ENCODE measurements around the gene MKI67. TPM values are rescaled to one million over a fixed set of nuclear protein-coding genes. Genes with fewer than 3 reads are reported as not detected.
A peak's percentile ranks its signal among the peaks of the same experiment; 100 is the strongest.
"Not testable (repeated sequence)": the region's sequence is repeated elsewhere in the genome, so short reads cannot be mapped to it uniquely, and the experiment has no call there.

The MKI67 gene, protein sequence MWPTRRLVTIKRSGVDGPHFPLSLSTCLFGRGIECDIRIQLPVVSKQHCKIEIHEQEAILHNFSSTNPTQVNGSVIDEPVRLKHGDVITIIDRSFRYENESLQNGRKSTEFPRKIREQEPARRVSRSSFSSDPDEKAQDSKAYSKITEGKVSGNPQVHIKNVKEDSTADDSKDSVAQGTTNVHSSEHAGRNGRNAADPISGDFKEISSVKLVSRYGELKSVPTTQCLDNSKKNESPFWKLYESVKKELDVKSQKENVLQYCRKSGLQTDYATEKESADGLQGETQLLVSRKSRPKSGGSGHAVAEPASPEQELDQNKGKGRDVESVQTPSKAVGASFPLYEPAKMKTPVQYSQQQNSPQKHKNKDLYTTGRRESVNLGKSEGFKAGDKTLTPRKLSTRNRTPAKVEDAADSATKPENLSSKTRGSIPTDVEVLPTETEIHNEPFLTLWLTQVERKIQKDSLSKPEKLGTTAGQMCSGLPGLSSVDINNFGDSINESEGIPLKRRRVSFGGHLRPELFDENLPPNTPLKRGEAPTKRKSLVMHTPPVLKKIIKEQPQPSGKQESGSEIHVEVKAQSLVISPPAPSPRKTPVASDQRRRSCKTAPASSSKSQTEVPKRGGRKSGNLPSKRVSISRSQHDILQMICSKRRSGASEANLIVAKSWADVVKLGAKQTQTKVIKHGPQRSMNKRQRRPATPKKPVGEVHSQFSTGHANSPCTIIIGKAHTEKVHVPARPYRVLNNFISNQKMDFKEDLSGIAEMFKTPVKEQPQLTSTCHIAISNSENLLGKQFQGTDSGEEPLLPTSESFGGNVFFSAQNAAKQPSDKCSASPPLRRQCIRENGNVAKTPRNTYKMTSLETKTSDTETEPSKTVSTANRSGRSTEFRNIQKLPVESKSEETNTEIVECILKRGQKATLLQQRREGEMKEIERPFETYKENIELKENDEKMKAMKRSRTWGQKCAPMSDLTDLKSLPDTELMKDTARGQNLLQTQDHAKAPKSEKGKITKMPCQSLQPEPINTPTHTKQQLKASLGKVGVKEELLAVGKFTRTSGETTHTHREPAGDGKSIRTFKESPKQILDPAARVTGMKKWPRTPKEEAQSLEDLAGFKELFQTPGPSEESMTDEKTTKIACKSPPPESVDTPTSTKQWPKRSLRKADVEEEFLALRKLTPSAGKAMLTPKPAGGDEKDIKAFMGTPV (N-terminal part only)
- 0.39 TPM for total RNA-seq
- long read RNA-seq, result 0 reads

DNA sequence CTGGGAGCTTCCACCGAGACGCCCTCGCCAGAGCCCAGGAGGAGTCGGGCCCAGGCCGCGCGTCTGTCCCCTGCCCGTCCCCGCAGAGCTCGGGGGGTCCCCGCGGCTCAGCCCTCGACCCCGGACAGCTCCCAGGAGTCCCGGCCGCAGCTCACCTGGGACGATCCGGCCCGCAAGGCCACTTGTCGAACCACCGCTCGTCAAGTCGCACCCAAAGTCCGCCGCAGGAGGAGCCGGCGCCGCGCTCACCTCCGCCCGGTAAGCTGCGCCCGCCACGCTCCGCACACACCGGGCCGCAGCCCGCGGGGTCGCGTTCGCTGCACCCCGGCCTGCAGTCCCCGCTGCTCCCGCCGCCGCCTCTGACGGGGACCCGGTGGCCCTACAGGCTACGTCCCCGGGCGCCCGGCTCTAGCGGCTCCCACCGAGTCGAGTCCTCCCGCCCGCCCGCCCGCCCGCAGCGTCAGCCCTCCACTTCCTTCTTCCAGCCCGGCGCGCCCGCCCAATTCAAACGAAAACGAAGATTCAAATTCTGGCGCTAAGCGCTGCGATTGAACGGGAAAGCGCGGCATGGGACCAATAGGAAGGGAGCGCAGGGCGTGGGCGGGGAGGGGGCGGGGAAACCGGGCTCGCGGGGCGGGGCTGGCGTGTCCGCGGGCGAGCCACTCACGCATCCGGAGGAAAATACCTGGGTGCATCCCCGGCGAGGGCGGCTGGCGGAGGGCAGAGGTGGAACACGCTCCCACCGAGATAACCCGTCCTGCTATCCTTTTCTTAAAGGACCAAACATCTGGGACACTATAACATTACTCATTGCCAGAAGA is at the start of gene MKI67:
Gene MKI67 (minus strand): TSS at position 480 of the 821 bp plus-strand sequence. CDS start 756 bp downstream, outside the sequence.
- DNase-seq (ENCODE audit: low spot score), result peak; percentile 95

DNA sequence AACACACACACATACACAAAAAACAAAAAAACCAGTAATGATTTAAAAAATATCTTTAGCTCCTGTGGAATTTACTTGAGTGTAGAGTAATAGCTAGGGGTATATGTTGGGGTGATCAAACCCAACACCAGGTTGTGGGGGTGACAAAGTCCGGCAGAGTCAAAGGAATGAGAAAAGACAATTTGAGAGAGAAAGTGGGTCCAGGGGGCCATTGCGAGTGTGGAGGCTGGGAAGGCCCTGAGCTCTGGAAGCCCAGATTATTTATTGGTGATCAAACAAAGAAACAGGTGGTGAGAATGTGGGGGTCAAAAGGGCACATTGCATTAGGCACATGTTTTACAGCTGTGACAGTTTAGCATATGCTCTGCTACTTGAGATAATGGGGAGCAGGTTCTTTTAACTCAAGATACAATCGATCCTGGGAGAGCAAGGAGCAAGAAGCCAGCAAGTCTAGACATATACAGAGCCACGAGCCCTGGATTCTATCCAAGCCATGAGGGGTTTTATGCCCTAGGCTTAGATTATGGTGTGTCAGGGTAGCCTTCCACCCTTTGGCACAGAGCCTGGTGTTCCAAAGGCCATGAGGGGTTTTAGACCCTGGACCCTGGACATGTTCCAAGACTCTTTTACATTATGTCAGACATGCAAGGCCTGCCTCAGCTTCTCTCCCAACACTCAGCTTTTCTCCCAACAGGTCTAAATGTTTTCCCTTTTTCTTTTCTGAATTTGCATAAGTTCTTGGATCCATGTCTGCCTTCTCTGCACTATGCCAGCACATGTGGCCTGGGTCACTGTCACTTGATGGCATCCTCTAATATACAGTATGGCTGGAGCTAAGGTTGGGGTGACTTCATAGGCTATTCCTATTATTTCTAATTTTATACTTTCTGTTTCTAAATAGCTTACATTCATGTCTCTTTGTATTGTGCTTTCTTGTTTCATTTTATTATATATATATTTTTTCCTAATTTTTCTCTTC is 48.6 kb upstream of the MKI67 start:
- DNase-seq (ENCODE audit: low spot score), result no peak

DNA sequence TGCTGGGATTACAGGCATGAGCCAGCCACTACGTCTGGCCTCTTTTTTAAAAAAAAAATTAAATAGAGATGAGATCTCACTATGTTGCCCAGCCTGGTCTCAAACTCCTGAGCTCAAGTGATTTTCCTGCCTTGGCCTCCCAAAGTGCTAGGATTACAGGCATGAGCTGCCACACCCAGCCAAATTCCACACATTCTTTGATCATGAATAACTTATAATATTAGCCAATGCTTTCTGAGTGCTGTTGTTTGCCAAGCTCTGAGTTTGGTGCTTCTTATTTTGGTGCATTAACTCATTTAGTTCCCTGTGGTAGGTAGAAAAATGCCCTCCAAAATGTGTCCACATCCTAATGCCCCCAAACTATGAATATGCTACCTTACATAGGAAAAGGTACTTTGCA is 47.2 kb upstream of the MKI67 start:
- no peak for DNase-seq (ENCODE audit: low spot score)

DNA sequence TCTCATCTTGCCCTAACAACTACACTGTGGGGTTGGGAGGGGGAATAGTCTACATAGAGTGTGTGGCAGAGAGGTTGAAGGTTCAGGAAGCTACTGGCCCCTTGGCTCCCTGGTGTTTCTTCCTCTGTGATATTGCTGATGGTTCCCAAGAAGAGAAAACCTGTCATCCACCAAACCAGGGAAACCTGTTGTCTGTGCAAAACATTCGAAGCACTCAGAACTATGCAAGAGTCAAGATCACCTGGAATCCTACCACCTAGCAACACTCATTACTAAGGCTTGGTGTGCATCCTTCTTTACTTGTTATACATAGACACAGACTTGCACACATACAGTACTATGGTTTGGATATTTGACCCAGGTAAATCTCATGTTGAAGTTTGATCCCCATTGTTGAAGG is 46.5 kb upstream of the MKI67 start:
- no peak for DNase-seq (ENCODE audit: low spot score)

DNA sequence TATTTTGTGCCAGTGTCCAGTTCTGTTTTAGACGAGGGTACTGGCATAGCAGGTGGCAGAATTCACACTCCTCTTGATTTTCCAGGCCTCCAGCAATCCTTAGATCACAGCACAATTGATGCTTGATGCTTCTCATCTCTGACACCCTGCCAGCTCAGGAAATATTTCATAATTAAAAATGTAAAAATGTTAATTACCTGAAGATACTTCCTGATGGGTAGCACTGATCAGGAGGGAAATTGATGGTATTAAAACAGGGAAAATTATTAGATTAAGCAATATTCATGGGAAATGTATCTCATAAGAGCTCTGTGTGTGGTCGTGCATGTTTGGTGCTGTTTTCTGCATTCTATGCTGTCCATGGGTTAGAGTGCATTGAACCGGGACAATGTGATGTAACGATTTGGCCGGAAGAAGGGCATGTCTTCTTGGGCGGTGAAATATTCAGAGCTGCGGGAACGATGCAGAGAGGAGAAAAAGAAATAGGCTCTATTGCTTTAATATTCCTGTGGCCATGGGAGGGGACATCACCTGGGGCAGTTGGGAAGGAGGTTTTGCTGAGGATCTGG is 43.7 kb upstream of the MKI67 start:
- DNase-seq (ENCODE audit: low spot score), result no peak

DNA sequence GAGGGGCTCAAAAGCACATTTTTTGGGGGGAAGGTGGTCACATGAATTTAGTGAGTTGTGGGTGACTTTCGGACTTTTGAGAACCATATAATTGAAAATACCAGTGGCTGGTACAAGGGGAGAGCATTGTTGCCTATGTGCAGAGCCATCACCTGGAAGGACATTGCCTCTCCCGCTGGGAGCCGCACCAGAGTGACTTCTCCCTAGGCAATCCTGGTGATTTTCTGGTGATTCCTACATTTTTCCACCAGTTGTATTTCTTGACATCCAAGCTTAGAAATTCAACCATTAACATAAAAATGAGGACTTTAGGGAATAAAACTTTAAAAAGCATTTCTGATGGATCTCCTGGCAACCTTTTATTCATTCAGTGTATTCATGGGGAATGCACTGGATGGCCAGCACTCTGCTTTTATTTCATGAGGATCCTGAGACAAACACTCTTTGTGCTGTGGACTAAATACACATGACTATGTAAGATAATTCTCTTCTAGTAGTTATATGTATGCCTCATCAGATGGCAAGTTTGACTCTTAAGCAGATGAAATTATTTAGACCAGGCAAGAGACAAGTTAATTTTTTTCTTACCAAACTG is 41.8 kb upstream of the MKI67 start:
- no peak for DNase-seq (ENCODE audit: low spot score)

DNA sequence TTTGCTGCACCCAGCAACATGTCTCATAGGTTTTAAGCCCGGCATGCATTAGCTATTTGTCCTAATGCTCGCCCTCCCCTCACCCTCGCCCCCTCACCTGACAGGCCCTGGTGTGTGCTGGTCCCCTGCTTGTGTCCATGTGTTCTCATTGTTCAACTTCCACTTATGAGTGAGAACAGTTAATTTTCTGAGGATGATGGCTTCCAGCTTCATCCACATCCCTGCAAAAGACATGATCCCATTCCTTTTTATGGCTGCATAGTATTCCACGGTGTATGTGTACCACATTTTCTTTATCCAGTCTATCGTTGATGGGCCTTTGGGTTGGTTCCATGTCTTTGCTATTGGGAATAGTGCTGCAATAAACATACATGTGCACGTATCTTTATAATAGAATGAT is 40.9 kb upstream of the MKI67 start:
- not testable (repeated sequence) for DNase-seq (ENCODE audit: low spot score)

DNA sequence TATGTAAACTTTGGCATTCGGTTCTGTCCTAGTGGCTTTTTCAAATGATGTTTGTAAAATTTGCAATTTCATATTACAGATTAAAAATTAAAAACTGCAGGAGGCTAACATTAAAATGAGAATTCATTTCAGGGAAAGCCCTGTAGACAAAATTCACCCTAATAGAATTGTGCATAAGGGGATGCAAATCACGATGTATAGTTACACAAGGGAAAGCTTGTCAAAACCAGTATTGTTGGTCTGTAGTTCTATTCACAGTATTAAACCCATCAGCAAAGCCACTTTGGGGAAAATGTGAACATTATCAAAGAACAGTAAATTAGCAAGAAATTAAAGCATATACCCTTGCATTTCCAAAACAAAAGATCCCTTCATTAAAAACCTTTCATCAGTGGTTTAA is 39.9 kb upstream of the MKI67 start:
- no peak for DNase-seq (ENCODE audit: low spot score)

DNA sequence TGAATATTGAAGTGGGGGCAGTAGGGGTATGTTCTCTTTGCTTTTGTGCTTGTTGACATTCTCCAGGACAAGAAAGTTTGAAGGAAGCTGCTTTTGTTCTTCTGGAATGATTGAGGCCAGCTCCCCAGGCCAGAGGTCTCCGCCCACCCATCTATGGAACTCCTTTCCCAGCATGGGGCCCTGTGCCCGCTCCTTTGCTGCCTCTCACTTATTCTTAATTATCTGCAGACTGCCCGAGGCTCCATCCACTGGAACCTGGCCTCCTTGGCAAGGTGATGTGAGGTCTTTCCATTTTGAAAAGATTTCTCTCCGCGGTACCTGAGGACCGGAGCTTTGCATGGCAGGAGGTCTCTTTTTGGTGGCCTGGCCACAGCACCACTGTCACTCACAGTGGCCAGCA is 39.3 kb upstream of the MKI67 start:
- DNase-seq (ENCODE audit: low spot score), result no peak

DNA sequence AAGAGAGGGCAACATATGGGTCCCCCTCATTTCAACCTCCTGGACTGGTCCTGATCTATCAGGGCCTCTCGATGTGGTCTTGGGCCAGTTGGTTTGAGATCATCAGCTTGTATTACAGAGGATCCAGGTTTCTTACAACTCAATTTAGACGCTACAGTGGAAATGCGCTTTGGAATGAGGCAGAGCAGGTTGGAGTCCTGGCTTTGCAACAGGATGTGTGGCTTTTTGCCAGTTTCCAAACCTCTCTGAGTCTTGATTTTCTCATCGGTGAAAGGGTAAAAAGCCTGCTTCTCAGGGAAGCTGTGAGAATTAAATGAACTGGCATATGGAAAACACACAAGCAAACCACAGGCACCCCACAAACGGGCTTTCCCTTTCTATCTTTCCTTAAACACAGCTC is 37.5 kb upstream of the MKI67 start:
- DNase-seq (ENCODE audit: low spot score), result no peak

DNA sequence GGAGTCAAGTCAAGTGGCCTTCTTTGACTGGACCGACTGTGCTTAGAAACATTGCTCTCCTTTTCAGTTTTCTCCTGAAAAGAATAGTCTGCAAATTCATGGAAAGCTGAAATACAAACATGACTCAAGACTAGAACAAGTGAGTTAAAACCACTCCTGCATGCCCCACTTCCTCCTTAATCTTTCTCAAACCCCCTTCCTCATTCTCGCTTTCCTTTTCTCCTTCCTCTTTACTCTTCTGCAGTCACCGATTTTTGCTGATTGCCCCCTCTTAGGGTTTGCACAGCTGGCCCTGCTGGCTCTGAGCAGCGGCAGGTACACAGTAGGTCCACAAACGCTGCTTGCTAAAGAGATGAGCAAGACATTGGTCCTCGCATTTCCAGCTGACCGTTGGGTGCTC is 34.8 kb upstream of the MKI67 start:
- DNase-seq (ENCODE audit: low spot score), result no peak

DNA sequence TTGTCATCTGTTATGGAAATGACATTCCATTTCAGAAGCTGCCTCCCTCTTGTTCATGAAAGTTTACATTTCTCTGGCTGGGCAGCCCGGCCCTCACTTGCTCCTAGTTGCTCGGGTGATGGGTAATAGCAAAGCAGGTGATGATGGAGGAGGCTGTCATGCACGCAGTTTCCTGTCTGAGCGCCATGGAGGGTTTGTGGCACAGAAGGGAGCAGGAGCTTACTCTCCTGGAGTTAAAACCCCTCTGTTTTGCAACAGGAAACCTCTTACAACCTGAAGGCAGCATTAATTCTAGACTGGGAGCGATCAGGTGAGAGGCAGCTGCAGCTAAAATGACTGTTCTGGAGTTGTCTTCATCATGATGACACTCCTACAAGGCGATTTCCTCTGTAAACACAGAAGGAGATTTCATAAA is 34.1 kb upstream of the MKI67 start:
- no peak for DNase-seq (ENCODE audit: low spot score)

DNA sequence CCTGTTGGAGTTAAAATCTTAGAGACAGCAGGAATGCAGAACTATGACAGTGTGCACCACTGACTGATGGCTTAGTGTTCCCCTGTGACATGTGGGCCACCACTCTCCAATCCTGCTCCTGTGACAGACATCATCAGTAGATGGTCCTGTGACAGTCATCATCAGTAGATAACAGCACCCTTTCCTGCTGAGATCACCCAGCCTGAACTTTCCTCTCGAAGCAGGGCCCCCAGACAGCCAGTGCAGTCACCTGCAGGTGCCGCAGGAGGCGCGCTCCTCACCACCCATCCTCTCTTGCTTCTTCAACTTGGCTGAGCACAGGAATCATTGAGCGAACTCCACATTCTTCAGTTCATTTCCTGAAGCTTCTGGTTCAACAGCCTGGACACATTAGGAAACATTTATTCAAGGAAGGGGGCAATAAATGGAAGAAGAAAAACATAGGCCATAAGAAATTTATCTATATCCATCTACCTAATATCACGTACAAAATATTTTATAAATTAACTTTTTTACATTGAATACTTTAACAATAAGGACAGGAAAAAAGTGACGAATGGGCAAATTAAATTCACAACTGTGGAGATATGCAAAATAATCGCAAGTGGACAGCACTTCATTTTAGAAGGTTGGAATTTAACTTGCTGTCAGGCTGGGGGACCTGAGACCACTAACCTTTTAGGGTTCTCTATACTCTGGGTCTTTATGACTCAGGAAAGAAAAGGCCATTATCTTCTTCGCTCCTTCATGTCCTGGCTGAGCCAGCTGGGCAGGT is 32.0 kb upstream of the MKI67 start:
- no peak for DNase-seq (ENCODE audit: low spot score)

DNA sequence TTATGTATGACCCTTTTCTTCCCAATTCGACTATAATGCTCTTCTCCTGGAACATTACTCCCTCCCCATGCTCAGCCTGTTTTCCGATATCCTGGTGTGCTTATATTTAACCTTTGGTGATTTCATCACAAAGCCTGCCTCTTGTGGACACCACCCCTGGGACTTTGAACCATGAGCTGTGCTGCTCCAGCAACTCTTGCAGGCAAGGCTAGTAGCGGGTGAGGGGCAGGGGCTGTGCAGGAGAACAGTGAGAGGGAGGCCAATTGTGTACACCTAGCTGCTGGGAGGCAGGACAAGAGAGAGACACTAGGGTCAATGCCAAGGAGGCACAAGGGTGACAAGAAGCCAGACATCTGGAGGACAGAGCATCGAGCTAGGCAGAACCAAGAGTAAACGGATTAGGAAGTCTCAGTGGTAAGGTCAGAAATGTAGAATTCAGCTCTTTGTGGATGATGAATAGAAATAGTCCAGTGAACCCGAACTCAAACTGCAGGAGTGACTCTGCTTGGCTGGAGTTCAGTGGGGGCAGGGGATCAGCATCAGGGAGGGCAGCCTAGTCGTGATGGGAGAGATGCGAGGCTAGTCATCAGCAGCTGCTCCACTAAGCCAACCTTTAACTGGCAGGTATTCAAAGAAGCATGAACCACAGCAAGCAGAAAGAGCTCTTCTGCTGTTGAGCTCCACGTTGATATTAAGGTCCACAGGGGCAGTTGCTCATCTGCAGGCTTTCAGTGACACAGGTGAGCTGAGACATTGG is 31.0 kb upstream of the MKI67 start:
- DNase-seq (ENCODE audit: low spot score), result no peak

DNA sequence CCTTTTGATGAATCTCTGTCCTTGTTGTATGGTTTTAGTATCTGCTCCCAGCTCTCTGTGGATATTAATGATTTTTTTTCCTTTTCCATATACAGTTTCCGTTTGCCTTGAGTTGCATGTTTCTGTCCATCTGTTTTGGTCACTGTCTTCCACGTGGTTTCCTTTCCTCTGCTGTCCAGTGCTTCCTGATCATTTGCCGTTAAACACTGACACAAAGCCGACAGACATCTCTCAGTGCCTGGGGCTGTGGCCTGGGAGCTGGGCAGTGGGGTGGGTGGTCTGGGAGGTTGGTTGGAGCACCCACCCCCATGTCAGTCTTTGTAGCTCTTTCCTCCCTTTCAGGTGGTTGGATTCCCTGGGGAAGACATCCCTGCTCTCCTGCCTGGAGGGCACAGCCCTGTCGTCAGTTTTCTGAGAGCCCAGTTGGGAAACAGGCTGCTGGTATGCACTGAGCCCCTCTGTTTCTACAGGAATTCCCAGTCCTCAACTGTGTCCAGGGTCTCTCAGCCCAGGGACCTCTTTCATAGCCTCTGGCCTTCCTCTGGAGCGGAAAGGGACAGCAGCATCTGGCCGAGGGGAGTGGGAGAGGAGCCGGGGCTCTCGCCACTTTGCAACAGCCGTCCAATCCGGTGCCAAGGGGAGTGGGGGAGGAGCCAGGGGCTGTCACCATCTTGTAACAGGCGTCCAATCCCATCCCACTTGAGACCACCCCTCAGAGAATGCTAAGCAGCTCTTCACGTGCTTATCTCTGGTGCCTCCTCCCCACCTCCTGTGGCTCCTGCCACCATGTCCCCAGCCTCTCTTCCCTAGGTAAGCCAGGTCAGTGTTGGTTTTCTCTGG is 26.7 kb upstream of the MKI67 start:
- DNase-seq (ENCODE audit: low spot score), result no peak

DNA sequence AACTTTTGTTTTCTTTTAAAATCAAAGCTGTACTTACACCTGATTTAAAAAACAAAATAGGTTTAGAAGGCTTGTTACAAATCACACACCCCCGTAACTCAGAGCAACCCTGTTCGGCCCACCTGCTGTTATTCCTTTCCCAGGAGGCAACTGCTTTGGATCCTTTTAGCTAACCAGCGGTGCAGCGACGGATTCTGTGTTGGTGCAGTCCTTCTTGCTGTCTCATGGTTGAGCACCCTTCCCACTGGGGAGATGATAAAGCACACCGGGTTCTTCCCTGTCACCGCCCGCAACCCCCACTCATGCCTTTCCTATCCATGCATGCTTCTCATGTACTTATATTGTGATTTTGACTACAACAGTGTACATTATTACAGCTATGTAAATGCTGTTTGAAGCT is 24.8 kb upstream of the MKI67 start:
- DNase-seq (ENCODE audit: low spot score), result no peak
